GM03348 (cell line): ENCODE results near the gene ACTA2.
A peak's percentile ranks its signal among the peaks of the same experiment; 100 is the strongest.

Source experiments
- DNase-seq: peaks from one replicate; pipeline ENCODE4 v3.0.0; 2012; ENCODE audit warnings: low spot score

ACTA2 gene

GRCh38 chr10:88952647-88953111 is at the start of gene ACTA2:
Gene ACTA2 (minus strand): TSS chr10:88952773. CDS start chr10:88948930, 3,843 bp downstream.
- peak; percentile 65 for DNase-seq

GRCh38 chr10:89001729-89002072 is 49.1 kb upstream of the ACTA2 start:
- peak; percentile 31 for DNase-seq

- no peak for DNase-seq
Observed at GRCh38 chr10:89001024-89001728, 48.6 kb upstream of the ACTA2 start.

- no peak for DNase-seq
Observed at GRCh38 chr10:88999625-89000024, 47.1 kb upstream of the ACTA2 start.

GRCh38 chr10:88996927-88997326 is 44.4 kb upstream of the ACTA2 start:
- no peak for DNase-seq

- no peak for DNase-seq
Observed at GRCh38 chr10:88995156-88995876, 42.7 kb upstream of the ACTA2 start.

- peak; percentile 46 for DNase-seq
Observed at GRCh38 chr10:88994019-88994418, 41.4 kb upstream of the ACTA2 start.

GRCh38 chr10:88992921-88993524 is 40.5 kb upstream of the ACTA2 start:
- DNase-seq = peak; percentile 24

- DNase-seq = no peak
Observed at GRCh38 chr10:88991899-88992320, 39.3 kb upstream of the ACTA2 start.

GRCh38 chr10:88991161-88991898 is 38.8 kb upstream of the ACTA2 start:
- DNase-seq = peak; percentile 76

- DNase-seq = peak; percentile 83
Observed at GRCh38 chr10:88990384-88991160, 38.0 kb upstream of the ACTA2 start, which contains the start of gene FAS. Gene FAS (plus strand): TSS chr10:88990798. CDS start chr10:88990877, 79 bp downstream.

- peak; percentile 76 for DNase-seq
Observed at GRCh38 chr10:88989824-88990383, 37.3 kb upstream of the ACTA2 start.

GRCh38 chr10:88989423-88989822 is 36.9 kb upstream of the ACTA2 start:
- DNase-seq = no peak

- no peak for DNase-seq
Observed at GRCh38 chr10:88987840-88988239, 35.3 kb upstream of the ACTA2 start.

GRCh38 chr10:88987243-88987725 is 34.7 kb upstream of the ACTA2 start:
- DNase-seq = no peak

GRCh38 chr10:88986549-88987242 is 34.1 kb upstream of the ACTA2 start:
- peak; percentile 35 for DNase-seq

- DNase-seq = no peak
Observed at GRCh38 chr10:88984525-88984924, 32.0 kb upstream of the ACTA2 start.

GRCh38 chr10:88983939-88984338 is 31.4 kb upstream of the ACTA2 start:
- no peak for DNase-seq

GRCh38 chr10:88983206-88983605 is 30.6 kb upstream of the ACTA2 start:
- DNase-seq = no peak

GRCh38 chr10:88982366-88982765 is 29.8 kb upstream of the ACTA2 start:
- no peak for DNase-seq
